ENCODE data around the gene EHD1. TPM values are rescaled to one million over a fixed set of nuclear protein-coding genes. Genes with fewer than 3 reads are reported as not detected.
A peak's percentile ranks its signal among the peaks of the same experiment; 100 is the strongest.

The EHD1 gene
- polyA plus RNA-seq, 3 donors: 30.3 to 212 (median 48.4) TPM

GRCh38 chr11:64839887-64840782, 38.3 kb downstream of the EHD1 start:
- no peaks in the 10 kb centered on the region for H3K36me3 ChIP-seq (replicated peaks in 1 of 2; ENCODE audit: control insufficient read depth in 1 of 2, insufficient read depth in 2 of 2, low read length in 2 of 2)
- no peak for TF ChIP-seq CTCF (IDR thresholded peaks at IDR 0.05)
- no peak overlapping the region for H3K27ac ChIP-seq (ENCODE audit: low read depth in 1 of 2, low read length in 2 of 2)
- peaks cover 0 to 2% of the 10 kb centered on the region in 2 donors for H3K36me3 Mint-ChIP-seq
- 96% methylated on average over 19 of the region's 24 CpGs for WGBS (ENCODE audit: insufficient coverage)
- H3K9me3 ChIP-seq (replicated peaks in 1 of 2; ENCODE audit: control insufficient read depth in 1 of 2, insufficient read depth in 1 of 2, low read length in 2 of 2): no peaks in the 10 kb centered on the region
- no peaks in the 10 kb centered on the region for H4K20me1 ChIP-seq (ENCODE audit: insufficient read depth, low read length)
- no peak overlapping the region for H3K4me2 ChIP-seq (replicated peaks; ENCODE audit: extremely low read depth, low read length, poor library complexity, severe bottlenecking)
- H3K27me3 Mint-ChIP-seq (ENCODE audit: low read depth in 3 of 3): peaks cover 6 to 15% (median 12%) of the 10 kb centered on the region in 3 donors
- no peak for DNase-seq
- H3K9ac ChIP-seq (ENCODE audit: insufficient read depth, low read length, poor library complexity, severe bottlenecking): no peak overlapping the region
- H3K4me1 ChIP-seq (ENCODE audit: control insufficient read depth in 1 of 2, insufficient read depth in 2 of 2, low read length in 2 of 2): peaks cover 9 to 14% of the 10 kb centered on the region in 2 donors
- no peak overlapping the region for H3K4me3 ChIP-seq (replicated peaks in 1 of 3; ENCODE audit: low read depth in 2 of 3, low read length in 3 of 3)
- H3K27ac Mint-ChIP-seq: no peak overlapping the region
- H3K4me1 Mint-ChIP-seq: peaks cover 7% of the 10 kb centered on the region
- intact Hi-C loops (cut with micrococcal nuclease): loop anchor here in 1 of 2 donors (10.0 kb wide), 2 partner anchors 55 to 175 kb away; partner anchors contain the start of gene ARL2
- peaks cover 0 to 2% (median 0%) of the 10 kb centered on the region in 7 donors for H3K9me3 Mint-ChIP-seq
- H3K79me2 ChIP-seq (ENCODE audit: insufficient read depth, low read length): no peaks in the 10 kb centered on the region
- H3K4me3 Mint-ChIP-seq: no peak overlapping the region
- H3K27me3 ChIP-seq (ENCODE audit: control insufficient read depth in 2 of 2, insufficient read depth in 2 of 2, low read length in 2 of 2): peaks cover 0 to 9% of the 10 kb centered on the region in 2 donors
- no peak overlapping the region for H2AFZ ChIP-seq (ENCODE audit: insufficient read depth, low read depth, low read length, poor library complexity, severe bottlenecking)

DNA sequence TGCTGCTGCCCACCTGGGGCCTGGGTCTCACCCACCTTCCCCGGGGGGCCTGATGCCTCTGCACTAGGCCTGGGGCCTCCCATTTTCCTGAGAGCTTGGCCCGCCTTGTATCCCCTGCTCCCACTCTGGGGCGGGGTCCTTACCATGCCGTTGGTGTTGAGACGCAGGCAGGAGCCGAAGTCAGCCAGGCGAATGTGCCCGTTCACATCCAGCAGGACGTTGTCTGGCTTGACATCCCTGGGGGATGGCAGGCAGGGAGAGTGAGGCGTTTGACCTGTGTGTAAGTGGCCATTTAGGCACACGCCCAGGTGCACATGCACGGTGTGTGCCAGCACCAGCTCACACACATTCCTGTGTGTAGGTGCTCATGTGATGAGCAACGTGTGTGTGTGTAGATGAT, 39.1 kb downstream of the EHD1 start:
- H3K9me3 ChIP-seq (replicated peaks in 1 of 2; ENCODE audit: control insufficient read depth in 1 of 2, insufficient read depth in 1 of 2, low read length in 2 of 2): no peaks in the 10 kb centered on the region
- peaks cover 0 to 2% of the 10 kb centered on the region in 2 donors for H3K36me3 Mint-ChIP-seq
- H3K4me1 Mint-ChIP-seq: peaks cover 5% of the 10 kb centered on the region
- no peak overlapping the region for H3K9ac ChIP-seq (ENCODE audit: insufficient read depth, low read length, poor library complexity, severe bottlenecking)
- H3K79me2 ChIP-seq (ENCODE audit: insufficient read depth, low read length): no peaks in the 10 kb centered on the region
- no peak overlapping the region for H3K4me2 ChIP-seq (replicated peaks; ENCODE audit: extremely low read depth, low read length, poor library complexity, severe bottlenecking)
- no peaks in the 10 kb centered on the region for H4K20me1 ChIP-seq (ENCODE audit: insufficient read depth, low read length)
- WGBS (ENCODE audit: insufficient coverage): 96% methylated on average over 12 of the region's 13 CpGs
- H3K36me3 ChIP-seq (replicated peaks in 1 of 2; ENCODE audit: control insufficient read depth in 1 of 2, insufficient read depth in 2 of 2, low read length in 2 of 2): no peaks in the 10 kb centered on the region
- H3K4me1 ChIP-seq (ENCODE audit: control insufficient read depth in 1 of 2, insufficient read depth in 2 of 2, low read length in 2 of 2): peaks cover 3 to 6% of the 10 kb centered on the region in 2 donors
- no peak for TF ChIP-seq CTCF (IDR thresholded peaks at IDR 0.05)
- H3K9me3 Mint-ChIP-seq: peaks cover 0 to 2% (median 0%) of the 10 kb centered on the region in 7 donors
- no peak overlapping the region for H2AFZ ChIP-seq (ENCODE audit: insufficient read depth, low read depth, low read length, poor library complexity, severe bottlenecking)
- DNase-seq: no peak
- no peak overlapping the region for H3K4me3 ChIP-seq (replicated peaks in 1 of 3; ENCODE audit: low read depth in 2 of 3, low read length in 3 of 3)
- peaks cover 6 to 11% (median 10%) of the 10 kb centered on the region in 3 donors for H3K27me3 Mint-ChIP-seq (ENCODE audit: low read depth in 3 of 3)
- H3K27ac ChIP-seq (ENCODE audit: low read depth in 1 of 2, low read length in 2 of 2): no peak overlapping the region
- intact Hi-C loops (cut with micrococcal nuclease): no loop called here
- H3K4me3 Mint-ChIP-seq: no peak overlapping the region
- H3K27me3 ChIP-seq (ENCODE audit: control insufficient read depth in 2 of 2, insufficient read depth in 2 of 2, low read length in 2 of 2): peaks cover 0 to 5% of the 10 kb centered on the region in 2 donors
- H3K27ac Mint-ChIP-seq: peak overlapping the region in 1 of 7 donors; percentile 31

Data from CD14-positive monocyte (primary cell).